Measurements from ENCODE around the gene HVCN1.

DNA sequence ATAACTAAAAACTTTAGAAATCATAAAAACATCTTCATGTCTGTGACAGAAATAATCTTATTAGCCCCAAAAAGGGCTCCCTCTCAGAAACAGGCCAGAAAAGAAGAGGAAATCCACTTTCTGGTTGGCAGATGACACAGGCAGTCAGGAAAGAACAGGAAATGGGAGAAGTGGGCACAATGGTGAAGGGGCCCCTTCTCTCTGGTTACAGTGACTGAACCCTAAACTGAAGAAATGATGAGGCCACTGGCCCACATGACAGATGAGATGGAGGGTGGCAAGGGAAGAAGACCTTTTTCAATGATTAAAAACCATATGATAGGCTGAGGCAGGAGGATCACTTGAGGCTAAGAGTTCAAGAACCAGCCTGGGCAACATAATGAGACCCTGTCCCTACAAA lies 53.9 kb downstream of the HVCN1 start:
- no peak for TF ChIP-seq SIN3A (IDR thresholded peaks at IDR 0.05; ENCODE audit: borderline replicate concordance, insufficient read depth, low read length)
- TF ChIP-seq, protein P1, sequence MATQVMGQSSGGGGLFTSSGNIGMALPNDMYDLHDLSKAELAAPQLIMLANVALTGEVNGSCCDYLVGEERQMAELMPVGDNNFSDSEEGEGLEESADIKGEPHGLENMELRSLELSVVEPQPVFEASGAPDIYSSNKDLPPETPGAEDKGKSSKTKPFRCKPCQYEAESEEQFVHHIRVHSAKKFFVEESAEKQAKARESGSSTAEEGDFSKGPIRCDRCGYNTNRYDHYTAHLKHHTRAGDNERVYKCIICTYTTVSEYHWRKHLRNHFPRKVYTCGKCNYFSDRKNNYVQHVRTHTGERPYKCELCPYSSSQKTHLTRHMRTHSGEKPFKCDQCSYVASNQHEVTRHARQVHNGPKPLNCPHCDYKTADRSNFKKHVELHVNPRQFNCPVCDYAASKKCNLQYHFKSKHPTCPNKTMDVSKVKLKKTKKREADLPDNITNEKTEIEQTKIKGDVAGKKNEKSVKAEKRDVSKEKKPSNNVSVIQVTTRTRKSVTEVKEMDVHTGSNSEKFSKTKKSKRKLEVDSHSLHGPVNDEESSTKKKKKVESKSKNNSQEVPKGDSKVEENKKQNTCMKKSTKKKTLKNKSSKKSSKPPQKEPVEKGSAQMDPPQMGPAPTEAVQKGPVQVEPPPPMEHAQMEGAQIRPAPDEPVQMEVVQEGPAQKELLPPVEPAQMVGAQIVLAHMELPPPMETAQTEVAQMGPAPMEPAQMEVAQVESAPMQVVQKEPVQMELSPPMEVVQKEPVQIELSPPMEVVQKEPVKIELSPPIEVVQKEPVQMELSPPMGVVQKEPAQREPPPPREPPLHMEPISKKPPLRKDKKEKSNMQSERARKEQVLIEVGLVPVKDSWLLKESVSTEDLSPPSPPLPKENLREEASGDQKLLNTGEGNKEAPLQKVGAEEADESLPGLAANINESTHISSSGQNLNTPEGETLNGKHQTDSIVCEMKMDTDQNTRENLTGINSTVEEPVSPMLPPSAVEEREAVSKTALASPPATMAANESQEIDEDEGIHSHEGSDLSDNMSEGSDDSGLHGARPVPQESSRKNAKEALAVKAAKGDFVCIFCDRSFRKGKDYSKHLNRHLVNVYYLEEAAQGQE (IDR thresholded peaks at IDR 0.05; ENCODE audit: insufficient read depth in 1 of 2, low read depth in 2 of 2, low read length in 2 of 2), result no peak

All from PFSK-1 (cell line).